GM19455 (cell line): ENCODE measurements around the gene KRTAP3-1.

Source experiments
- ATAC-seq: cut with Tn5 transposase; IDR thresholded peaks from one replicate; pipeline ENCODE4 v1.9.1; 2021; ENCODE audit not compliant: unreplicated experiment

Gene KRTAP3-1

DNA sequence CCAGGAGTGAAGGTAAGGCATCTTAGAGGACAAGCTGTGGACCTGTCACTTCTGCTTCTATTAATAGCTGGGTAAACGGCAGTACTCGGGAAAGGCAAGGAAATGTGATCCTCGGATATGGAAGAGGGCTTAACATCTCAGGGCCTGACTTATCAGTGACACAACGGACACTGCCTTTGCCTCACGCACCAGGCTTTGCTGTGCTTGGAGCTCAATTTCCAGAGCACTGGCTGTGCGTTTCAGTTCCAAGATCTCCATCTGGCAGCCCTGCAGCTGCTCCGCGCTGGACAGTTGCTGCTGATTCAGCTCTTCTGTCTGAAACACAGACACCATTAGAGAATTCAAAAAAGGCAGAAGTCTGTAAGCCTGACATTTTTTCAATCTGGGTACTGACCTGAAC, 28.3 kb downstream of the KRTAP3-1 start:
- no peak for ATAC-seq

DNA sequence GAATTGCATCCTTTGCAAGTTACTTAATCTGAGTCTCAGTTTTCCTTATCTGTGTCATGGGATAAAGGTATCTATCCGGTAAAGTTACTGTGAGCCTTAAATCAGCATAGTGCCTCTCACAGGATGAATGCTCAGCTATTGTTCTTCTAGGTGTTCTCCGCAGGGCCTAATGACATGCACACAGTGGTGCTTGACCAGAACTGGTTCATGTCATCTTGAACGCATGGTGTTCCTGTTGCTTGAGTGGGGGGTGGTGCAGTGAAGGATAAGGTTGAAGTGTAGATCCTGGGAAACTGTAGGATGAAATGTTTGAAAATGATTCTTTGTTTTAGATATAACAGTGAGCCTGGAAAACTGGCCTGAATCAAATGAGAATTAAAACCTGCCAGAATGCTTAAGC, 28.8 kb downstream of the KRTAP3-1 start:
- no peak for ATAC-seq

DNA sequence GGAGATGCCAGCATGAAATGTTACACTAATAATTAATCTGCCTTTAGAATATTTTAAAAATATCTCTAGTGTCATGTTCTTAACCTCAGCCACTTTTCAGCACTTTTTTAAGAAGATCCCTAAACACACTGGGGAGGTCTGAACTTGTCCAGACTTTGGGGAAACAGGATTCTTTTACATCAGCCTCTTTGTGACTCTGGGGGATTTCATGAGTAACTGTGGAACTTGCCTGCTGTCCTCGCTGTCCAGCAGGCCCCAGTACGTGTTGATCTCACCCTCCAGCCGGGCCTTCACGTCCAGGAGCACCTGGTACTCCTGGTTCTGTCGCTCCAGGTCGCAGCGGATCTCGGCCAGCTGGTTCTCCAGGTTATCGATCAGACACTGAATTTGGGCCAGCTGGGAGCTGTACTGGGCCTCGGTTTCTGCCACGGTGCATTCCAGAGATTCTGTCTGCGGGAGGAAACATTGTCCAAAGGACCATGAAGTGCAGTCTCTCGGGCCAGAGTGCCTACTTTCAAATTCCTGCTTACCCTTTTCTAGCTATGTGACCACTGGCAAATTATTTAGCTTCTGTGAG, 30.3 kb downstream of the KRTAP3-1 start:
- ATAC-seq: no peak

DNA sequence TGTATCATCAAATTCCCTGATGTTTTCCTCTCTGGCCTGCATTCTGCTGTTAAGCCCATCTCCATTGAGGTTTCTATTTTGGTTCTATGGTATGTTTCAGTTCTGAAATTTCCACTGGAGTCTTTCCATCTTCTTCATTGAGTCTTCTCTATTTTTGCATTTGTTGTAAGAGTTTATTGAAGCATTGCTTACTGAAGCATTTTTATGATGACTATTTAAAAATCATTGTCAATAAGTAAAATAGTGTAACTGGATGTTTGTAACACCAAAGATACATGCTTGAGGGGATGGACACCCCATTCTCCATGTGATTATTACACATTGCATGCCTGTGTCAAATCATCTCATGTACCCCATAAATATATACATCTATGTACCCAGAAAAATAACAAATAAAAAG, 33.4 kb downstream of the KRTAP3-1 start:
- ATAC-seq: no peak

DNA sequence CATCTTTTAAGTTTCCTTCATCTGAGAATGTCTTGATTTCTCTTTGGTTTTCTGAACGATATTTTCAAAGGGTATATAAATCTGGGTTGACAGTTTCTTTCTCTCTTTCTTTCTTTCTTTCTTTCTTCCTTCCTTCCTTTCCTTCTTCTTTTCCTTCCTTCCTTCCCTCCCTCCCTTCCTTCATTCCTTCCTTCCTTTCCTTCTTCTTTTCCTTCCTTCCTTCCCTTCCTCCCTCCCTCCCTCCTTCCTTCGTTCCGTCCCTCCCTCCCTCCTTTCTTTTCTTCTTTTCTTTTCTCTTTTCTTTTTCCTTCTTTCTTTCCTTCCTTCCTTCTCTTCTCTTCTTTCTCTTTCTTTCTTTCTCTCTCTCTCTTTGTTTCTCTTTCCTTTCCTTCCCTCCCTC, 34.6 kb downstream of the KRTAP3-1 start:
- ATAC-seq: no peak

DNA sequence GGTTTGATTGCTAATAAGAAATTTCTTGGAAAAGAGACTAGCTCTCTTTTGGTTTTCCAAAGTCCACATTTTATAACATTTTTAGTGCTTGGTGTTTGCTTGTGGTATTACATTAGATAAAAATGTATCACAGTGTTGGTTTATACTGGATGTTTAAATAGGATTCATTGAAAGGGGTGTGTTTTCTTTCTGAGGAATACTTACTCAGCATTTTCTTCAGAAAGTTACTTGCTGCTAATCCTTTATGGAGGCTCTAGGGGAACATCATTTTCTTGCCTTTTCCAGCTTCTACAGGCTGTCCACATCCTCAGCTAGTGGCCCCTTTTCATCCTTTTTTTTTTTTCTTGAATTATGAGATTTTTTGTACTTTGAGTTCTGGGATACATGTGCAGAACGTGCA, 41.3 kb downstream of the KRTAP3-1 start:
- ATAC-seq: no peak

DNA sequence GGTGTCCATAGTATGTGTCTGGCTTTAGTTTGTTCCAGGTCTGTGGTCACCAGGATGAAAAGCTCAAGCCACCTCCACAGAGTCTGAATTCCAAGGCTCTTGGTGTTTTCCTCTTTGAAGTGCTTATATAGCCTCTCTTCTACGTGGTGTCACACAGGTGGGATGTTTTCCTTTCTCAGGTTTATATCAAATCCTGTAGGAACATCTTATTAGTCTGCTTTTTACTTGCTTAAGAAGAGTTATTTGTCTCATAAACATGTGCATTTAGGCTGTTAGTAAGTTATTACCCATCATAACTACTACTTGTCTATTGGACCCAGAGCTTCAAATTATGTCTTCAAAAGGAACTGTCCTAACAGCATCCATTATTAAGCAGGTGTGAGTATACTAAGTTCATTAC, 42.1 kb downstream of the KRTAP3-1 start, which contains the start of gene KRT39:
KRT39 (minus strand) TSS at position 101 of the 400 bp plus-strand sequence; CDS start at position 9, 92 bp downstream.
- ATAC-seq: no peak

DNA sequence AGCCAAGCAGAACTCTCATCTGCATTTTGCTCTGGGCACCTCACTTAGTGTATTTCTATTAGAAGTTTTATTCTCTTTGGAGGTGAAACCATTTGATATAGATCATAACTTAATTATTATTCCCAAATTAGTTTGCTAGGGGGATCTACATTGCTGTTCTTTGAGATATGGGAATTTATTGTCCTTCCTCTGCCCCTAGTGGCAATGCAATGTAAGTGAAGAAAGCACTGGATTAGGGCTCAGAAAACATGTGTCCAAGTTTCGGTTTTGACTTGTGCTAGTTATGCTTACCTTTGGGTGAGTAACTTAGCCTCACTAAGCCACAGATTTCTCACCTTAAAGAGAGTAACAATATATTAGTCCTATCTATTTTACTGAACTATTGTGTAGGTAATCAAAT, 45.1 kb downstream of the KRTAP3-1 start:
- no peak for ATAC-seq

DNA sequence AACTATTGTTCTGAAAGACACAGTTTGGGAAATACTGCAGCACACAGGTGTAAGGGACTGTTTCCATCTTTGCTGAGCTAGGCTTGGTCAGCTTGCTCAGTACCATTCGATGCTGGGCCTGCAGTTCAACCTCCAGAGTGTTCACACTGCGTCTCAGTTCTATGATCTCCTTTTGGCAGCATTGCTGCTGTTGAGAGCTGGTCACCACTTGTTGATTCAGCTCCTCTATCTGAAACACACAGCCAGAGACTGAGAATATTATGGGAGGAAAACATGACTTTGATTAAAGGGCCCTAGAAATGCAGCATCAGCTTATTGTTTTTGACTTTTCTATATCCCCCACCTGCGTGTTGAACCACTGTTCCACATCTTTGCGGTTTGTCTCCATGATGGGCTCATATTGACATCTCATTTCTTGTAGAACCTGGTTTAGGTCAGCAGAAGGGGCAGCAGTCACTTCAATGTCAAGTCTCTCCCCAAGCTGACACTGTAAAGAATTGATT, 46.8 kb downstream of the KRTAP3-1 start:
- no peak for ATAC-seq

DNA sequence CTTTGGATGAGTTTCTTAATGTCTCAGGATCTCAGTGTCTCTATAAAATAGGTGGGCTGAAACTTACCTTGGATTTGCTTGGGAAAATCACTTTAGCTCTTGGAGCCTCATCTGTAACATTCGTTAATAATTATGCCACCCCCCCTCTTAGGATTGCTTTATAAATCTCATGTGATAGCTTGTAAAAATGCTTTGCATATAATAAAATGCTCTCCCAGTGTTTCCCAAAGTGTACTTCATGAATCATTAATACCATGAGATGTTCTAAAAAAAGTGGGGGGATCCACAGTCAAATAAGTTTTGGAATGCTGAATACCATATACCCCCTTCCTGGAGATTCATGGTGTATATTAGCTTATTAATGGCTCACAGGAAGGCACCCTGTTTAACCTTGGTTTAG, 47.3 kb downstream of the KRTAP3-1 start:
- no peak for ATAC-seq

DNA sequence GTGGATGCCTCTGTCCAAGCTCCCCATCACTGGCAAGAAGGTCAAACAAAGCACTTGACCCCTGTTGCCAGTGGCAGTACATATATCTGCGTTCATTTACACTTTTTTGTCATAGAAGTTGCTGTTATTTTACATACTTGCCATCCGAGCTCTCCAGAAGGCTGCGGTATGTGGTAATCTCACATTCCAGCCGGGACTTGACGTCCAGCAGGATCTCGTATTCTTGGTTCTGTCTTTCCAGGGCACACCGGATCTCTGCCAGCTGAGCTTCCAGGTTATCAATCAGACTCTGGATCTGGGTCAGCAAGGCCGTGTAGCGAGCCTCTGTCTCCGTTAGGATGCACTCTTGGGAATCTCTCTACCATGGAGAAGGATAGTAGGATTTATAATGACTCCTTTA, 48.8 kb downstream of the KRTAP3-1 start:
- ATAC-seq: no peak
